ENCODE results near the gene EMX1.

EMX1 gene

GRCh38 chr2:72968286-72968685 is 51.0 kb downstream of the EMX1 start:
- Histone ChIP-seq H3K4me1 (ENCODE audit: insufficient read depth, low read length) (peaks cover 10% of the 10 kb centered on the region), H3K36me3 (ENCODE audit: insufficient read depth, low read depth, low read length) (no peaks in the 10 kb centered on the region), H3K27me3 (ENCODE audit: insufficient read depth, low read length) (no peaks in the 10 kb centered on the region; the same call in 1 of the 2 replicates), H3K27ac (ENCODE audit: low read length) (no peak overlapping the region), H3K9me3 (ENCODE audit: insufficient read depth, low read depth, low read length) (no peaks in the 10 kb centered on the region), H3K4me3 (ENCODE audit: low read length) (no peak overlapping the region), H3K9ac (ENCODE audit: low read depth, low read length) (no peak overlapping the region)

- Histone ChIP-seq H3K4me1 (ENCODE audit: insufficient read depth, low read length) (peaks cover 10% of the 10 kb centered on the region), H3K36me3 (ENCODE audit: insufficient read depth, low read depth, low read length) (no peaks in the 10 kb centered on the region), H3K9me3 (ENCODE audit: insufficient read depth, low read depth, low read length) (no peaks in the 10 kb centered on the region)
These were observed 52.4 kb downstream of the EMX1 start for GRCh38 chr2:72969706-72970105.

GRCh38 chr2:72971036-72971435 is 53.7 kb downstream of the EMX1 start:
- H3K9me3 ChIP-seq (ENCODE audit: insufficient read depth, low read depth, low read length): no peaks in the 10 kb centered on the region
- peaks cover 23% of the 10 kb centered on the region for H3K4me1 ChIP-seq (ENCODE audit: insufficient read depth, low read length)
- 0 out of 2 replicates have a peak overlapping the region, but pooled peaks have one; percentile 18 for H3K9ac ChIP-seq (ENCODE audit: low read depth, low read length)
- H3K27me3 ChIP-seq (ENCODE audit: insufficient read depth, low read length): peaks cover 9% of the 10 kb centered on the region; the same call in 1 of the 2 replicates
- H3K27ac ChIP-seq (ENCODE audit: low read length): no peak overlapping the region
- no peak overlapping the region for H3K4me3 ChIP-seq (ENCODE audit: low read length)
- no peaks in the 10 kb centered on the region for H3K36me3 ChIP-seq (ENCODE audit: insufficient read depth, low read depth, low read length)

More at GRCh38 chr2:72969706-72970105, 52.4 kb downstream of the EMX1 start:
- H3K27me3 ChIP-seq (ENCODE audit: insufficient read depth, low read length): peaks cover 9% of the 10 kb centered on the region; the same call in 1 of the 2 replicates
- no peak overlapping the region for H3K9ac ChIP-seq (ENCODE audit: low read depth, low read length)
- H3K27ac ChIP-seq (ENCODE audit: low read length): no peak overlapping the region
- no peak overlapping the region for H3K4me3 ChIP-seq (ENCODE audit: low read length)

GRCh38 chr2:72972352-72973136 is 55.2 kb downstream of the EMX1 start:
- no peaks in the 10 kb centered on the region for H3K9me3 ChIP-seq (ENCODE audit: insufficient read depth, low read depth, low read length)
- H3K4me1 ChIP-seq (ENCODE audit: insufficient read depth, low read length): peaks cover 23% of the 10 kb centered on the region
- no peak overlapping the region for H3K4me3 ChIP-seq (ENCODE audit: low read length)
- no peak overlapping the region for H3K27ac ChIP-seq (ENCODE audit: low read length)
- H3K27me3 ChIP-seq (ENCODE audit: insufficient read depth, low read length): peaks cover 9% of the 10 kb centered on the region; the same call in 1 of the 2 replicates
- no peak overlapping the region for H3K9ac ChIP-seq (ENCODE audit: low read depth, low read length)
- no peaks in the 10 kb centered on the region for H3K36me3 ChIP-seq (ENCODE audit: insufficient read depth, low read depth, low read length)

- Histone ChIP-seq H3K36me3 (ENCODE audit: insufficient read depth, low read depth, low read length) (no peaks in the 10 kb centered on the region), H3K9ac (ENCODE audit: low read depth, low read length) (no peak overlapping the region), H3K9me3 (ENCODE audit: insufficient read depth, low read depth, low read length) (no peaks in the 10 kb centered on the region), H3K27ac (ENCODE audit: low read length) (no peak overlapping the region), H3K4me1 (ENCODE audit: insufficient read depth, low read length) (peaks cover 23% of the 10 kb centered on the region), H3K4me3 (ENCODE audit: low read length) (no peak overlapping the region), H3K27me3 (ENCODE audit: insufficient read depth, low read length) (peaks cover 9% of the 10 kb centered on the region; the same call in 1 of the 2 replicates)
These were observed 55.8 kb downstream of the EMX1 start for GRCh38 chr2:72973137-72973535.

GRCh38 chr2:72973566-72974435 is 56.5 kb downstream of the EMX1 start:
- no peak overlapping the region for H3K9ac ChIP-seq (ENCODE audit: low read depth, low read length)

GRCh38 chr2:72974436-72974754 is 57.1 kb downstream of the EMX1 start:
- no peaks in the 10 kb centered on the region for H3K36me3 ChIP-seq (ENCODE audit: insufficient read depth, low read depth, low read length)
- H3K9ac ChIP-seq (ENCODE audit: low read depth, low read length): no peak overlapping the region
- no peak overlapping the region for H3K4me3 ChIP-seq (ENCODE audit: low read length)
- H3K9me3 ChIP-seq (ENCODE audit: insufficient read depth, low read depth, low read length): no peaks in the 10 kb centered on the region
- peaks cover 23% of the 10 kb centered on the region for H3K4me1 ChIP-seq (ENCODE audit: insufficient read depth, low read length)
- H3K27me3 ChIP-seq (ENCODE audit: insufficient read depth, low read length): peaks cover 9% of the 10 kb centered on the region; the same call in 1 of the 2 replicates
- H3K27ac ChIP-seq (ENCODE audit: low read length): no peak overlapping the region

More at GRCh38 chr2:72973566-72974435, 56.5 kb downstream of the EMX1 start:
- Histone ChIP-seq H3K36me3 (ENCODE audit: insufficient read depth, low read depth, low read length) (no peaks in the 10 kb centered on the region), H3K4me3 (ENCODE audit: low read length) (no peak overlapping the region), H3K9me3 (ENCODE audit: insufficient read depth, low read depth, low read length) (no peaks in the 10 kb centered on the region), H3K4me1 (ENCODE audit: insufficient read depth, low read length) (peaks cover 23% of the 10 kb centered on the region), H3K27ac (ENCODE audit: low read length) (no peak overlapping the region), H3K27me3 (ENCODE audit: insufficient read depth, low read length) (peaks cover 9% of the 10 kb centered on the region; the same call in 1 of the 2 replicates)

GRCh38 chr2:72975017-72975416 is 57.7 kb downstream of the EMX1 start:
- Histone ChIP-seq H3K9me3 (ENCODE audit: insufficient read depth, low read depth, low read length) (no peaks in the 10 kb centered on the region), H3K27me3 (ENCODE audit: insufficient read depth, low read length) (peaks cover 9% of the 10 kb centered on the region; the same call in 1 of the 2 replicates), H3K4me3 (ENCODE audit: low read length) (peak overlapping the region; percentile 42; the same call in 1 of the 2 replicates), H3K36me3 (ENCODE audit: insufficient read depth, low read depth, low read length) (no peaks in the 10 kb centered on the region), H3K27ac (ENCODE audit: low read length) (no peak overlapping the region), H3K9ac (ENCODE audit: low read depth, low read length) (peak overlapping the region; percentile 50; the same call in 1 of the 2 replicates), H3K4me1 (ENCODE audit: insufficient read depth, low read length) (peaks cover 23% of the 10 kb centered on the region)

- H3K9ac ChIP-seq (ENCODE audit: low read depth, low read length): no peak overlapping the region
- no peak overlapping the region for H3K27ac ChIP-seq (ENCODE audit: low read length)
- no peaks in the 10 kb centered on the region for H3K36me3 ChIP-seq (ENCODE audit: insufficient read depth, low read depth, low read length)
- no peak overlapping the region for H3K4me3 ChIP-seq (ENCODE audit: low read length)
- H3K27me3 ChIP-seq (ENCODE audit: insufficient read depth, low read length): no peaks in the 10 kb centered on the region
- H3K4me1 ChIP-seq (ENCODE audit: insufficient read depth, low read length): peaks cover 19% of the 10 kb centered on the region
- H3K9me3 ChIP-seq (ENCODE audit: insufficient read depth, low read depth, low read length): no peaks in the 10 kb centered on the region
These were observed 62.6 kb downstream of the EMX1 start for GRCh38 chr2:72979896-72980295.

- no peaks in the 10 kb centered on the region for H3K9me3 ChIP-seq (ENCODE audit: insufficient read depth, low read depth, low read length)
- H3K4me3 ChIP-seq (ENCODE audit: low read length): no peak overlapping the region
- H3K4me1 ChIP-seq (ENCODE audit: insufficient read depth, low read length): peaks cover 11% of the 10 kb centered on the region
- no peaks in the 10 kb centered on the region for H3K36me3 ChIP-seq (ENCODE audit: insufficient read depth, low read depth, low read length)
- H3K9ac ChIP-seq (ENCODE audit: low read depth, low read length): no peak overlapping the region
- H3K27ac ChIP-seq (ENCODE audit: low read length): no peak overlapping the region
- H3K27me3 ChIP-seq (ENCODE audit: insufficient read depth, low read length): no peaks in the 10 kb centered on the region
These were observed 63.4 kb downstream of the EMX1 start for GRCh38 chr2:72980535-72981217.

GRCh38 chr2:72981536-72981935 is 64.2 kb downstream of the EMX1 start:
- Histone ChIP-seq H3K4me1 (ENCODE audit: insufficient read depth, low read length) (peaks cover 7% of the 10 kb centered on the region), H3K9ac (ENCODE audit: low read depth, low read length) (no peak overlapping the region), H3K27ac (ENCODE audit: low read length) (no peak overlapping the region), H3K27me3 (ENCODE audit: insufficient read depth, low read length) (no peaks in the 10 kb centered on the region), H3K9me3 (ENCODE audit: insufficient read depth, low read depth, low read length) (no peaks in the 10 kb centered on the region), H3K36me3 (ENCODE audit: insufficient read depth, low read depth, low read length) (no peaks in the 10 kb centered on the region), H3K4me3 (ENCODE audit: low read length) (no peak overlapping the region)

All from iPS-20b (cell line).